PC-3 (cell line): ENCODE results near the gene TCERG1L.

ENCODE experiments used
- EZH2phosphoT487 ChIP-seq: fragments of 300-600 bp; sonication (generic); IDR thresholded peaks from 2 replicates; pipeline ENCODE4 v1.6.1; 2018; ENCODE audit warnings: mild to moderate bottlenecking, antibody characterized with exemption, low read length, borderline replicate concordance
- TF ChIP-seq, protein P1 (sequence below): fragments of 300-600 bp; sonication (generic); conservative IDR thresholded peaks from 2 replicates; pipeline ENCODE4 v1.5.1; 2017; ENCODE audit warnings: antibody characterized with exemption, low read depth, mild to moderate bottlenecking, low read length

DNA sequence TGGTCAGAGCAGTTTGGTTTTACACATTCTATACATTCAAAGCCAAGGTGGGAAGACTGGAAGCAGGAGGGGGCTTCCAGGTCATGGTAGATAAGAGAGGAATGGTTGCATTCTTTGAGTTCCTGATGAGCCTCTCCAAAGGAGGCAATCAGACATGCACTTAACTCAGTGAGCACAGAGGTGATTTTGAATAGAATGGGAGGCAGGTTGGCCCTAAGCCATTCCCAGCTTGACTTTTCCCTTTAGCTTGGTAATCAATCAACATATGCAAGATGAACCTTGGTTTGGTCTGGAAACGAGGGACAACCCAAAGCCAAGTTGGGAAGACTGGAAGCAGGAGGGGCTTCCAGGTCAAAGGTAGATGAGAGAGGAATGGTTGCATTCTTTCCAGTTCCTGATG lies 31.4 kb downstream of the TCERG1L start:
- TF ChIP-seq, protein P1, sequence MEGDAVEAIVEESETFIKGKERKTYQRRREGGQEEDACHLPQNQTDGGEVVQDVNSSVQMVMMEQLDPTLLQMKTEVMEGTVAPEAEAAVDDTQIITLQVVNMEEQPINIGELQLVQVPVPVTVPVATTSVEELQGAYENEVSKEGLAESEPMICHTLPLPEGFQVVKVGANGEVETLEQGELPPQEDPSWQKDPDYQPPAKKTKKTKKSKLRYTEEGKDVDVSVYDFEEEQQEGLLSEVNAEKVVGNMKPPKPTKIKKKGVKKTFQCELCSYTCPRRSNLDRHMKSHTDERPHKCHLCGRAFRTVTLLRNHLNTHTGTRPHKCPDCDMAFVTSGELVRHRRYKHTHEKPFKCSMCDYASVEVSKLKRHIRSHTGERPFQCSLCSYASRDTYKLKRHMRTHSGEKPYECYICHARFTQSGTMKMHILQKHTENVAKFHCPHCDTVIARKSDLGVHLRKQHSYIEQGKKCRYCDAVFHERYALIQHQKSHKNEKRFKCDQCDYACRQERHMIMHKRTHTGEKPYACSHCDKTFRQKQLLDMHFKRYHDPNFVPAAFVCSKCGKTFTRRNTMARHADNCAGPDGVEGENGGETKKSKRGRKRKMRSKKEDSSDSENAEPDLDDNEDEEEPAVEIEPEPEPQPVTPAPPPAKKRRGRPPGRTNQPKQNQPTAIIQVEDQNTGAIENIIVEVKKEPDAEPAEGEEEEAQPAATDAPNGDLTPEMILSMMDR, result no peak
- TF ChIP-seq EZH2phosphoT487, result no peak
